SH-SY5Y (cell line): ENCODE results near the gene TUBG2.

Source experiments
- GATA2 ChIP-seq: IDR thresholded peaks from 2 replicates; pipeline ENCODE4 v1.6.1; 2011; ENCODE audit warnings: mild to moderate bottlenecking, low read depth, low read length
- GATA3 ChIP-seq: IDR thresholded peaks from 2 replicates; pipeline ENCODE4 v1.6.1; 2011; ENCODE audit warnings: low read depth, mild to moderate bottlenecking, low read length, moderate library complexity

- no peak for TF ChIP-seq GATA2
- TF ChIP-seq GATA3 = no peak
Measured at GRCh38 chr17:42683407-42684034, 24.4 kb downstream of the TUBG2 start.
